ENCODE results near the gene ZDHHC14. TPM values are rescaled to one million over a fixed set of nuclear protein-coding genes. Genes with fewer than 3 reads are reported as not detected.

ZDHHC14 gene
- total RNA-seq, 1 donor, result 4.3 TPM

- TF ChIP-seq CTCF (IDR thresholded peaks at IDR 0.05; ENCODE audit: insufficient read depth, low read depth, low read length), result peak; percentile 15
- DNase-seq (ENCODE audit: low read depth), result no peak
- no peak overlapping the region for H3K4me3 ChIP-seq (ENCODE audit: low read depth, low read length)
These were observed 41.6 kb upstream of the ZDHHC14 start for GRCh38 chr6:157339432-157339831.

- H3K4me3 ChIP-seq (ENCODE audit: low read depth, low read length), result no peak overlapping the region
- DNase-seq (ENCODE audit: low read depth), result no peak
- no peak for TF ChIP-seq CTCF (IDR thresholded peaks at IDR 0.05; ENCODE audit: insufficient read depth, low read depth, low read length)
These were observed 37.3 kb upstream of the ZDHHC14 start for GRCh38 chr6:157343732-157344131.

DNA sequence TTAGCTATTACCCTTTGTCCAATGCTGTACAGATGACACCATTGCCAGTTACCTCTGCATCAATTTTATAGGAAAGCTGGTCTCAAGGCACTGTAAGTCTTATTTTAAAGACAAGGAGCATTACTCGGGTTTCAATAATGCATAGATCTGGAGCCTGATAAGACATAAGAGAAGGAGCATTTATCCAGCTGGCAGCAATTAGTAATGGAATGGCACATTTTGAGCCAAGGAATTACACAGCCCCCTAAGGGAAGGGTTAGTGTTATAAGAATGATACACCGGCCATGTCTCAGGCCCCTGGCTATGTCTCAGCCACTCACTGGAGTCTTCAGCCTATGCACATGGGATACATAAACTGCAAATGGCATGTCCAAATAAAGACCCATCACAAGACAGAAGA lies 34.6 kb upstream of the ZDHHC14 start:
- DNase-seq (ENCODE audit: low read depth), result no peak
- TF ChIP-seq CTCF (IDR thresholded peaks at IDR 0.05; ENCODE audit: insufficient read depth, low read depth, low read length), result no peak

GRCh38 chr6:157358287-157358686 lies 22.7 kb upstream of the ZDHHC14 start:
- DNase-seq (ENCODE audit: low read depth), result no peak
- no peak for TF ChIP-seq CTCF (IDR thresholded peaks at IDR 0.05; ENCODE audit: insufficient read depth, low read depth, low read length)
- no peak overlapping the region for H3K4me3 ChIP-seq (ENCODE audit: low read depth, low read length)

More for the DNA sequence above, 34.6 kb upstream of the ZDHHC14 start:
- H3K4me3 ChIP-seq (ENCODE audit: low read depth, low read length), result no peak overlapping the region

DNA sequence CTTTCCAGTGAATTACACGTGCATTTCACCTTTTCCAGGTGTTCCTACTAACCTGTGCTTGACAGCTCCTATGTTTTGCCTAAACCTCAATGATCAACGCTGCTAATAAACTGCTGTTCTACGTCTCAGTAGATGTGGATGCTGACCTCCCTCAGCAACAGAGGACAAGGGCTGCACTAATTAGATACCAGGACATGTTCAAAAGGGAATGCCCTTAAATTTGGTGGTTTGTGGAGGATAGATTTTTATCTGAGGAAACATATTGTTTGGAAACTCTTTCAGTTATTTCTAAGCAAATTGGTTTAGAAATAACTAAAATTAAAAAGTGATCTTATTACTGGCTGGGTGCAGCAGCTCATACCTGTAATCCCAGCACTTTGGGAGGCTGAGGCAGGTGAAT lies 19.1 kb upstream of the ZDHHC14 start:
- no peak for DNase-seq (ENCODE audit: low read depth)

GRCh38 chr6:157364705-157365104 lies 16.3 kb upstream of the ZDHHC14 start:
- no peak overlapping the region for H3K4me3 ChIP-seq (ENCODE audit: low read depth, low read length)
- no peak for TF ChIP-seq CTCF (IDR thresholded peaks at IDR 0.05; ENCODE audit: insufficient read depth, low read depth, low read length)
- DNase-seq (ENCODE audit: low read depth), result no peak

More for the DNA sequence above, 19.1 kb upstream of the ZDHHC14 start:
- TF ChIP-seq CTCF (IDR thresholded peaks at IDR 0.05; ENCODE audit: insufficient read depth, low read depth, low read length), result no peak
- H3K4me3 ChIP-seq (ENCODE audit: low read depth, low read length), result no peak overlapping the region

DNA sequence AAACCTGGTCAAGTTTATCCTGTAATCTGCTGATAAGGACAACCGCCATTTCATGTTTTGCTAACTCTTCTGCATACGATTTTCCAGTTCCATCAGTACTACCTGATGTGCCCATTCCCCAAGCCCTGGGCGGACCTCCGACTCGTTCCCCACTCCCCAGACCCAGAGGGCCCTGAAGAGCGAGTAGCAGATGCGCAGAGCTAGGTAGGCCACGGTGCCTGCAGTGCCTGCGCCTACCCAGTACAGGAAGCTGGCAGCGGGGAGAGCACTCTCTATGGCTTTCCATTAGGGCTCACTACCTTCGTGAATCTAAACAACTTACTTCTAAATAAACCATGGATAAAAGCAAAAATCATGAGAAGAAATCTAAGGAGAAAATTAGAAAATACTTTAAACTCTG lies 14.3 kb upstream of the ZDHHC14 start:
- no peak for DNase-seq (ENCODE audit: low read depth)
- TF ChIP-seq CTCF (IDR thresholded peaks at IDR 0.05; ENCODE audit: insufficient read depth, low read depth, low read length), result no peak
- H3K4me3 ChIP-seq (ENCODE audit: low read depth, low read length), result no peak overlapping the region
